ENCODE data around the gene RTF1. TPM values are rescaled to one million over a fixed set of nuclear protein-coding genes. Genes with fewer than 3 reads are reported as not detected.

RTF1 gene
- total RNA-seq, 1 donor, result 15.1 TPM

- peak in 1 of 3 donors; percentile 45 for DNase-seq (ENCODE audit: low read depth in 2 of 3, low spot score in 2 of 3)
These were observed 86.1 kb downstream of the RTF1 start for GRCh38 chr15:41502795-41503668.

- DNase-seq (ENCODE audit: low read depth in 2 of 3, low spot score in 2 of 3), result no peak
These were observed 86.7 kb downstream of the RTF1 start for GRCh38 chr15:41503669-41504010.

- no peak for DNase-seq (ENCODE audit: low read depth in 2 of 3, low spot score in 2 of 3)
These were observed 88.0 kb downstream of the RTF1 start for GRCh38 chr15:41504751-41505492.

GRCh38 chr15:41505776-41506175 lies 88.9 kb downstream of the RTF1 start:
- no peak for DNase-seq (ENCODE audit: low read depth in 2 of 3, low spot score in 2 of 3)

GRCh38 chr15:41506796-41507341 lies 90.0 kb downstream of the RTF1 start:
- DNase-seq (ENCODE audit: low read depth in 2 of 3, low spot score in 2 of 3), result no peak

GRCh38 chr15:41507820-41508290 lies 91.0 kb downstream of the RTF1 start:
- no peak for DNase-seq (ENCODE audit: low read depth in 2 of 3, low spot score in 2 of 3)

GRCh38 chr15:41510728-41511127 lies 93.8 kb downstream of the RTF1 start:
- DNase-seq (ENCODE audit: low read depth in 2 of 3, low spot score in 2 of 3), result no peak

- DNase-seq (ENCODE audit: low read depth in 2 of 3, low spot score in 2 of 3), result no peak
These were observed 94.5 kb downstream of the RTF1 start for GRCh38 chr15:41511331-41511898.

- DNase-seq (ENCODE audit: low read depth in 2 of 3, low spot score in 2 of 3), result peak in 1 of 3 donors; percentile 13
These were observed 95.0 kb downstream of the RTF1 start for GRCh38 chr15:41511899-41512369.

GRCh38 chr15:41512512-41512939 lies 95.6 kb downstream of the RTF1 start:
- no peak for DNase-seq (ENCODE audit: low read depth in 2 of 3, low spot score in 2 of 3)

- DNase-seq (ENCODE audit: low read depth in 2 of 3, low spot score in 2 of 3), result peak in 1 of 3 donors; percentile 48
These were observed 96.1 kb downstream of the RTF1 start for GRCh38 chr15:41512940-41513505.

- DNase-seq (ENCODE audit: low read depth in 2 of 3, low spot score in 2 of 3), result peak in 1 of 3 donors; percentile 49
These were observed 96.8 kb downstream of the RTF1 start, which contains the start of gene LTK for GRCh38 chr15:41513506-41514227. Gene LTK (minus strand): TSS chr15:41513827. CDS start chr15:41513709, 118 bp downstream.

- DNase-seq (ENCODE audit: low read depth in 2 of 3, low spot score in 2 of 3), result no peak
These were observed 101.1 kb downstream of the RTF1 start for GRCh38 chr15:41517895-41518449.

- no peak for DNase-seq (ENCODE audit: low read depth in 2 of 3, low spot score in 2 of 3)
These were observed 103.7 kb downstream of the RTF1 start for GRCh38 chr15:41520636-41521035.

GRCh38 chr15:41521614-41522013 lies 104.7 kb downstream of the RTF1 start:
- no peak for DNase-seq (ENCODE audit: low read depth in 2 of 3, low spot score in 2 of 3)

GRCh38 chr15:41523097-41523496 lies 106.2 kb downstream of the RTF1 start:
- no peak for DNase-seq (ENCODE audit: low read depth in 2 of 3, low spot score in 2 of 3)

GRCh38 chr15:41530363-41530956 lies 113.6 kb downstream of the RTF1 start:
- DNase-seq (ENCODE audit: low read depth in 2 of 3, low spot score in 2 of 3), result no peak
